ENCODE measurements around the gene MARK1. TPM values are rescaled to one million over a fixed set of nuclear protein-coding genes. Genes with fewer than 3 reads are reported as not detected.
A peak's percentile ranks its signal among the peaks of the same experiment; 100 is the strongest.

Gene MARK1
- total RNA-seq, 1 experiment from 2014 or later: 17.8 TPM

DNA sequence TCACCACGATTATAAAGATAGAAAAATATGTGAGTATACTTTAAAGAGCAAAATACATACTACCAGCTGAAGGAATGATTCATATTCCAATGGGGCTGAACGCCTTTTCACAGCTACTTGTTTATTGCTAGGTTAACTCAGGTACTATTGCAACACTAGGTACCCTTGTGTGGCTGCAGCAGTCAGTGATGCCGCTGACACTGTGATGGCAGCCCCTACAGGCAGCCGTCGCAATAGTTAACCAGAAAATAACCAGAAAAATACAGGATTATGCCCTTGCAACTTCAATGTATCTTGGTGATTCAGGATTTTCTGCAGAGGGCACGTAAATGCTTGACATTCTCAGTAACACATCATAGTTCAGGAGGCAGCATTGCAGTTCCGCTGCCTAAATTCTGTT is 1.6 kb upstream of the MARK1 start:
- Histone ChIP-seq H2BK20ac (ENCODE audit: low read depth, low read length, poor library complexity, severe bottlenecking) (no peak overlapping the region), H4K5ac (ENCODE audit: insufficient read length, low read depth, low read length) (no peak overlapping the region), H3K18ac (ENCODE audit: insufficient read length, low read depth, low read length) (no peak overlapping the region), H3K4ac (ENCODE audit: low read depth, low read length) (no peak overlapping the region), H3K4me2 (ENCODE audit: insufficient read depth, insufficient read length, low read length) (no peak overlapping the region), H4K91ac (ENCODE audit: insufficient read length, low read depth, low read length) (no peak overlapping the region), H3K56ac (ENCODE audit: insufficient read length, low read depth, low read length) (no peak overlapping the region), H3K23ac (ENCODE audit: insufficient read length, low read depth, low read length) (no peak overlapping the region), H4K20me1 (ENCODE audit: control insufficient read depth, insufficient read depth, insufficient read length) (no peaks in the 10 kb centered on the region), H3K79me2 (ENCODE audit: insufficient read depth, low read length) (peaks cover 8% of the 10 kb centered on the region; the same call in 1 of the 2 replicates), H3K79me1 (ENCODE audit: insufficient read depth, low read depth, low read length, poor library complexity, severe bottlenecking) (no peaks in the 10 kb centered on the region), H3K4me1 (ENCODE audit: insufficient read depth, low read length) (no peaks in the 10 kb centered on the region), H2BK120ac (ENCODE audit: low read depth, low read length, poor library complexity, severe bottlenecking) (no peak overlapping the region), H3K14ac (ENCODE audit: insufficient read depth, low read length) (no peak overlapping the region), H2AK5ac (ENCODE audit: insufficient read length, low read length) (no peak overlapping the region), H3K23me2 (ENCODE audit: insufficient read length, low read depth, low read length, poor library complexity, severe bottlenecking) (peaks cover 14% of the 10 kb centered on the region), H3T11ph (ENCODE audit: low read length) (no peak overlapping the region), H2BK12ac (ENCODE audit: insufficient read length, low read depth, low read length) (no peak overlapping the region), H3K9me3 (ENCODE audit: control insufficient read depth, low read depth, low read length) (no peaks in the 10 kb centered on the region), H3K27ac (ENCODE audit: insufficient read length, low read depth, low read length) (no peak overlapping the region), H3K27me3 (ENCODE audit: insufficient read depth, low read length) (no peaks in the 10 kb centered on the region), H4K8ac (replicated peaks; ENCODE audit: insufficient read length, low read depth, low read length) (no peak overlapping the region), H2BK15ac (ENCODE audit: low read depth, low read length) (no peak overlapping the region), H3K9ac (ENCODE audit: extremely low read depth, insufficient read length, low read length) (no peak overlapping the region), H2BK5ac (ENCODE audit: insufficient read length, low read length) (no peak overlapping the region), H2AFZ (ENCODE audit: low read length) (no peak overlapping the region)
- no peaks in the 10 kb centered on the region; a peak in 1 of 5 replicates for H3K9me3 Mint-ChIP-seq
- peaks cover 22 to 28% of the 10 kb centered on the region in 2 experiments for H3K4me1 Mint-ChIP-seq
- TF ChIP-seq, protein P1, sequence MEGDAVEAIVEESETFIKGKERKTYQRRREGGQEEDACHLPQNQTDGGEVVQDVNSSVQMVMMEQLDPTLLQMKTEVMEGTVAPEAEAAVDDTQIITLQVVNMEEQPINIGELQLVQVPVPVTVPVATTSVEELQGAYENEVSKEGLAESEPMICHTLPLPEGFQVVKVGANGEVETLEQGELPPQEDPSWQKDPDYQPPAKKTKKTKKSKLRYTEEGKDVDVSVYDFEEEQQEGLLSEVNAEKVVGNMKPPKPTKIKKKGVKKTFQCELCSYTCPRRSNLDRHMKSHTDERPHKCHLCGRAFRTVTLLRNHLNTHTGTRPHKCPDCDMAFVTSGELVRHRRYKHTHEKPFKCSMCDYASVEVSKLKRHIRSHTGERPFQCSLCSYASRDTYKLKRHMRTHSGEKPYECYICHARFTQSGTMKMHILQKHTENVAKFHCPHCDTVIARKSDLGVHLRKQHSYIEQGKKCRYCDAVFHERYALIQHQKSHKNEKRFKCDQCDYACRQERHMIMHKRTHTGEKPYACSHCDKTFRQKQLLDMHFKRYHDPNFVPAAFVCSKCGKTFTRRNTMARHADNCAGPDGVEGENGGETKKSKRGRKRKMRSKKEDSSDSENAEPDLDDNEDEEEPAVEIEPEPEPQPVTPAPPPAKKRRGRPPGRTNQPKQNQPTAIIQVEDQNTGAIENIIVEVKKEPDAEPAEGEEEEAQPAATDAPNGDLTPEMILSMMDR (conservative IDR thresholded peaks at IDR 0.05): peak; percentile 63
- peak; percentile 43 for DNase-seq
- H3K4me3 Mint-ChIP-seq: 0 out of 5 replicates have a peak overlapping the region, but pooled peaks of 1 of the 2 experiments have one; percentile 87
- no peak overlapping the region for H3K27ac Mint-ChIP-seq
- H3K27me3 Mint-ChIP-seq (ENCODE audit: low read depth): peaks cover 6% of the 10 kb centered on the region
- WGBS (ENCODE audit: extremely low coverage, insufficient read length, low lambda C conversion rate): no CpG with 5 or more reads among the region's 7 CpGs
- H3K36me3 Mint-ChIP-seq (ENCODE audit: insufficient read depth in 1 of 3, low read depth in 3 of 3): no peaks in the 10 kb centered on the region
